ENCODE measurements around the gene TNNT3. TPM values are rescaled to one million over a fixed set of nuclear protein-coding genes. Genes with fewer than 3 reads are reported as not detected.

Gene TNNT3
- total RNA-seq, 2 experiments from 2014 or later: 4.7 to 6.2 TPM

GRCh38 chr11:1906181-1906580 is 13.3 kb upstream of the TNNT3 start:
- no peaks in the 10 kb centered on the region for H3K79me2 ChIP-seq (ENCODE audit: insufficient read depth, low read depth, low read length)
- no peak for DNase-seq (ENCODE audit: low spot score)
- BruUV-seq (replicated peaks): no TSS peak
- no peaks in the 10 kb centered on the region for H3K36me3 ChIP-seq (ENCODE audit: insufficient read depth, low read length)
- H2AFZ ChIP-seq (ENCODE audit: low read length): no peak overlapping the region
- intact Hi-C loops (cut with micrococcal nuclease; ENCODE audit: unreplicated experiment): no loop called here
- POLR2A ChIA-PET: no interaction called here
- H3K4me2 ChIP-seq (ENCODE audit: low read length): no peak overlapping the region
- no peaks in the 10 kb centered on the region for H4K20me1 ChIP-seq (ENCODE audit: insufficient read depth, low read length)
- H3K4me3 ChIP-seq (ENCODE audit: low read depth, low read length, poor library complexity, severe bottlenecking): no peak overlapping the region
- TF ChIP-seq EZH2phosphoT487 (IDR thresholded peaks at IDR 0.05; ENCODE audit: borderline replicate concordance, low read depth, low read length): no peak
- CTCF ChIA-PET (ENCODE audit: unreplicated experiment): no interaction called here
- H3K9me3 ChIP-seq (ENCODE audit: low read length): no peaks in the 10 kb centered on the region
- no peak overlapping the region for H3K27ac ChIP-seq (ENCODE audit: low read depth, low read length, poor library complexity, severe bottlenecking)
- no peaks in the 10 kb centered on the region for H3K4me1 ChIP-seq (ENCODE audit: insufficient read depth, low read length, poor library complexity, severe bottlenecking)
- H3K9me2 ChIP-seq (ENCODE audit: insufficient read depth, low read length): no peaks in the 10 kb centered on the region

GRCh38 chr11:1906611-1907423 is 12.7 kb upstream of the TNNT3 start:
- Histone ChIP-seq H3K27ac (ENCODE audit: low read depth, low read length, poor library complexity, severe bottlenecking) (no peak overlapping the region), H3K4me2 (ENCODE audit: low read length) (no peak overlapping the region), H4K20me1 (ENCODE audit: insufficient read depth, low read length) (no peaks in the 10 kb centered on the region), H3K36me3 (ENCODE audit: insufficient read depth, low read length) (no peaks in the 10 kb centered on the region), H3K79me2 (ENCODE audit: insufficient read depth, low read depth, low read length) (no peaks in the 10 kb centered on the region), H3K9me2 (ENCODE audit: insufficient read depth, low read length) (no peaks in the 10 kb centered on the region), H3K4me1 (ENCODE audit: insufficient read depth, low read length, poor library complexity, severe bottlenecking) (no peaks in the 10 kb centered on the region), H2AFZ (ENCODE audit: low read length) (no peak overlapping the region), H3K4me3 (ENCODE audit: low read depth, low read length, poor library complexity, severe bottlenecking) (no peak overlapping the region), H3K9me3 (ENCODE audit: low read length) (no peaks in the 10 kb centered on the region)
- POLR2A ChIA-PET: interaction anchor here (0.6 kb wide), 1 partner anchor 10 kb away, joined by 3 read pairs; no protein-coding TSS in a partner anchor
- CTCF ChIA-PET (ENCODE audit: unreplicated experiment): no interaction called here
- TF ChIP-seq CTCF (conservative IDR thresholded peaks at IDR 0.05; ENCODE audit: low read length): no peak
- TF ChIP-seq EZH2phosphoT487 (IDR thresholded peaks at IDR 0.05; ENCODE audit: borderline replicate concordance, low read depth, low read length): no peak
- intact Hi-C loops (cut with micrococcal nuclease; ENCODE audit: unreplicated experiment): no loop called here
- DNase-seq (ENCODE audit: low spot score): no peak
- BruUV-seq (replicated peaks): no TSS peak

GRCh38 chr11:1908618-1909017 is 10.9 kb upstream of the TNNT3 start:
- no peak for DNase-seq (ENCODE audit: low spot score)
- ChIA-PET CTCF (ENCODE audit: unreplicated experiment) (no interaction called here), POLR2A (no interaction called here)
- TF ChIP-seq EZH2phosphoT487 (IDR thresholded peaks at IDR 0.05; ENCODE audit: borderline replicate concordance, low read depth, low read length) (no peak), CTCF (conservative IDR thresholded peaks at IDR 0.05; ENCODE audit: low read length) (no peak)
- intact Hi-C loops (cut with micrococcal nuclease; ENCODE audit: unreplicated experiment): no loop called here
- no peak overlapping the region for H3K27ac ChIP-seq (ENCODE audit: low read depth, low read length, poor library complexity, severe bottlenecking)
- H2AFZ ChIP-seq (ENCODE audit: low read length): no peak overlapping the region
- H3K79me2 ChIP-seq (ENCODE audit: insufficient read depth, low read depth, low read length): no peaks in the 10 kb centered on the region
- no TSS peak for BruUV-seq (replicated peaks)
- H3K9me2 ChIP-seq (ENCODE audit: insufficient read depth, low read length): no peaks in the 10 kb centered on the region
- H4K20me1 ChIP-seq (ENCODE audit: insufficient read depth, low read length): no peaks in the 10 kb centered on the region
- H3K4me3 ChIP-seq (ENCODE audit: low read depth, low read length, poor library complexity, severe bottlenecking): no peak overlapping the region
- H3K9me3 ChIP-seq (ENCODE audit: low read length): no peaks in the 10 kb centered on the region
- no peak overlapping the region for H3K4me2 ChIP-seq (ENCODE audit: low read length)
- no peaks in the 10 kb centered on the region for H3K36me3 ChIP-seq (ENCODE audit: insufficient read depth, low read length)
- no peaks in the 10 kb centered on the region for H3K4me1 ChIP-seq (ENCODE audit: insufficient read depth, low read length, poor library complexity, severe bottlenecking)
